HepG2 (cell line): Measurements from ENCODE around the gene SETD2. TPM values are rescaled to one million over a fixed set of nuclear protein-coding genes. Genes with fewer than 3 reads are reported as not detected.

Source experiments
- ATF2 ChIP-seq: sonication (generic); formaldehyde crosslinking; IDR thresholded peaks from 2 replicates; pipeline ENCODE4 v1.4.0; 2020; ENCODE audit warnings: missing genetic modification reagents
- BCL3 ChIP-seq: sonication (generic); formaldehyde crosslinking; IDR thresholded peaks from 2 replicates; pipeline ENCODE4 v1.5.1; 2020; ENCODE audit warnings: mild to moderate bottlenecking, missing genetic modification reagents, moderate library complexity
- BCL6 ChIP-seq: IDR thresholded peaks from 2 replicates; pipeline ENCODE4 v1.6.1; 2016; ENCODE audit warnings: missing genetic modification reagents, missing compliant biosample characterization
- CBX5 ChIP-seq: sonication (generic); formaldehyde crosslinking; IDR thresholded peaks from 2 replicates; pipeline ENCODE4 v1.4.0; 2020; ENCODE audit warnings: missing genetic modification reagents, borderline replicate concordance
- HCFC1 ChIP-seq: fragments of 150-350 bp; IDR thresholded peaks from 2 replicates; pipeline ENCODE4 v1.6.1; 2014; ENCODE audit warnings: low read depth, low read length
- MAFG ChIP-seq: sonication (generic); formaldehyde crosslinking; IDR thresholded peaks from 2 replicates; pipeline ENCODE4 v1.5.1; 2020; ENCODE audit warnings: mild to moderate bottlenecking, missing genetic modification reagents
- MLXIP ChIP-seq: sonication (generic); formaldehyde crosslinking; IDR thresholded peaks from 2 replicates; pipeline ENCODE4 v1.9.0; 2021; ENCODE audit warnings: missing genetic modification reagents, borderline replicate concordance
- NCOA1 ChIP-seq: sonication (generic); formaldehyde crosslinking; IDR thresholded peaks from 2 replicates; pipeline ENCODE4 v1.9.0; 2021; ENCODE audit warnings: missing genetic modification reagents
- SIN3A ChIP-seq: IDR thresholded peaks from 2 replicates; pipeline ENCODE4 v1.6.1; 2011; ENCODE audit warnings: low read depth, mild to moderate bottlenecking, control low read depth, low read length, borderline replicate concordance
- SNRNP70 ChIP-seq: fragments of 200-400 bp; formaldehyde crosslinking; IDR thresholded peaks from 2 replicates; pipeline ENCODE4 v1.6.1; 2017; ENCODE audit warnings: mild to moderate bottlenecking, low read depth, low read length, moderate library complexity
- ZC3H4 ChIP-seq: sonication (generic); formaldehyde crosslinking; IDR thresholded peaks from 2 replicates; pipeline ENCODE4 v1.4.0; 2020; ENCODE audit warnings: missing genetic modification reagents, borderline replicate concordance
- ZFYVE20 ChIP-seq: sonication (generic); formaldehyde crosslinking; IDR thresholded peaks from 2 replicates; pipeline ENCODE4 v1.8.0; 2023; ENCODE audit warnings: low read depth, mild to moderate bottlenecking, moderate library complexity, missing genetic modification reagents, borderline replicate concordance
- ZNF280D ChIP-seq: sonication (generic); formaldehyde crosslinking; IDR thresholded peaks from 2 replicates; pipeline ENCODE4 v1.5.1; 2020; ENCODE audit warnings: mild to moderate bottlenecking, missing genetic modification reagents
- ZNF333 ChIP-seq: sonication (generic); formaldehyde crosslinking; IDR thresholded peaks from 2 replicates; pipeline ENCODE4 v1.4.0; 2020; ENCODE audit warnings: mild to moderate bottlenecking, missing genetic modification reagents, borderline replicate concordance
- ZNF704 ChIP-seq: sonication (generic); formaldehyde crosslinking; IDR thresholded peaks from 2 replicates; pipeline ENCODE4 v1.8.1; 2023; ENCODE audit warnings: mild to moderate bottlenecking, inconsistent platforms, moderate library complexity, missing genetic modification reagents, borderline replicate concordance
- ZSCAN5A ChIP-seq: sonication (generic); formaldehyde crosslinking; IDR thresholded peaks from 2 replicates; pipeline ENCODE4 v1.8.0; 2022; ENCODE audit warnings: mild to moderate bottlenecking, missing genetic modification reagents, borderline replicate concordance
- polyA plus RNA-seq, 8 experiments: library from polyadenylated mRNA; depleted of rRNA in 3 of 8; stranded (reverse) in 7 of 8; unstranded in 1 of 8; fragments of >200 nt; fragmentation: Illumina TruSeq in 4 of 8; extraction: Trizol in 4 of 8; gene quantifications; 2 replicates each; pipeline versions ENCODE4 v1.2.1 to v1.2.3, GENCODE V29; 2011 to 2016; ENCODE audit warnings: low read depth in 4 of 8, missing spikeins in 1 of 8, mixed read lengths in 1 of 8; ENCODE audit not compliant: insufficient read depth in 1 of 8
- total RNA-seq, 5 experiments: library from RNA; depleted of rRNA; stranded (reverse); fragments of >200 nt; fragmentation: Illumina TruSeq; extraction: Trizol; gene quantifications; 2 replicates each; pipeline ENCODE4 v1.2.3, GENCODE V29; 2016; ENCODE audit warnings: low read depth in 1 of 5

The SETD2 gene
- total and polyA plus RNA-seq, 2 of the 13 experiments (the other 11 are each of a cell fraction or from before 2014, with no cell fraction given), result 14.2 to 24.2 TPM

- TF ChIP-seq ZNF280D (CRISPR knock-in tag), result no peak
- no peak for TF ChIP-seq ZFYVE20 (CRISPR knock-in tag)
- peak; percentile 70; the same call in 1 of the 2 replicates for TF ChIP-seq ZNF333 (CRISPR knock-in tag)
- TF ChIP-seq CBX5 (CRISPR knock-in tag), result no peak
- no peak for TF ChIP-seq SNRNP70
- no peak for TF ChIP-seq BCL3
- TF ChIP-seq NCOA1 (CRISPR knock-in tag), result no peak
- TF ChIP-seq MAFG, result no peak
- no peak for TF ChIP-seq MLXIP (CRISPR knock-in tag)
- no peak; the same call in 1 of the 2 replicates for TF ChIP-seq ZC3H4 (CRISPR knock-in tag)
- TF ChIP-seq ATF2 (CRISPR knock-in tag), result no peak
- no peak for TF ChIP-seq ZNF704 (CRISPR knock-in tag)
- no peak for TF ChIP-seq ZSCAN5A (CRISPR knock-in tag)
- TF ChIP-seq HCFC1, result no peak
- TF ChIP-seq SIN3A, result peak; percentile 67; the same call in 1 of the 2 replicates
- no peak for TF ChIP-seq BCL6 (CRISPR knock-in tag)
Observed at GRCh38 chr3:47163169-47164006, 525 bp downstream of the SETD2 start (continued).
